SU-DHL-6 (cell line): ENCODE data around the gene NTN4.

Source experiments
- EZH2phosphoT487 ChIP-seq: fragments of 200-600 bp; sonication (generic), shearing (Covaris generic); conservative IDR thresholded peaks from 2 replicates; pipeline ENCODE4 v1.6.1; 2018; ENCODE audit warnings: mild to moderate bottlenecking, antibody characterized with exemption, low read length, moderate library complexity, mixed read lengths
- TF ChIP-seq, protein P1 (sequence below): fragments of 200-600 bp; sonication (generic); IDR thresholded peaks from one replicate; pipeline ENCODE4 v1.5.1; 2017; ENCODE audit warnings: antibody characterized with exemption, mild to moderate bottlenecking, low read length, moderate library complexity; ENCODE audit not compliant: insufficient read depth, poor library complexity, severe bottlenecking

DNA sequence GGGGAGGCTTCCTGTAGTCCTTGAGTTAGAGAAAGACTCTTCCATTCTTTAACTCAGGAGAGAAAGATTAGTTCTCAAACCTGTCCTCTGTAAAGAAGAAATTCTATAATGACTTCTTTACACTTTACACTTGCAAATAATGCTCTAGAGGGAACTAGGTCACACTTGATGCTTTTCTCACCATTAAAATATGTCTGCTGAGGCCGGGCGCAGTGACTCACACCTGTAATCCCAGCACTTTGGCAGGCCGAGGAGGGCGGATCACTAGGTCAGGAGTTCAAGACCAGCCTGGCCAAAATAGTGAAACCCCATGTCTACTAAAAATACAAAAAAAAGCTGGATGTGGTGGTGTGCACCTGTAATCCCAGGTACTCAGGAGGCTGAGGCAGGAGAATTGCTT, 6.3 kb downstream of the NTN4 start:
- TF ChIP-seq, protein P1, sequence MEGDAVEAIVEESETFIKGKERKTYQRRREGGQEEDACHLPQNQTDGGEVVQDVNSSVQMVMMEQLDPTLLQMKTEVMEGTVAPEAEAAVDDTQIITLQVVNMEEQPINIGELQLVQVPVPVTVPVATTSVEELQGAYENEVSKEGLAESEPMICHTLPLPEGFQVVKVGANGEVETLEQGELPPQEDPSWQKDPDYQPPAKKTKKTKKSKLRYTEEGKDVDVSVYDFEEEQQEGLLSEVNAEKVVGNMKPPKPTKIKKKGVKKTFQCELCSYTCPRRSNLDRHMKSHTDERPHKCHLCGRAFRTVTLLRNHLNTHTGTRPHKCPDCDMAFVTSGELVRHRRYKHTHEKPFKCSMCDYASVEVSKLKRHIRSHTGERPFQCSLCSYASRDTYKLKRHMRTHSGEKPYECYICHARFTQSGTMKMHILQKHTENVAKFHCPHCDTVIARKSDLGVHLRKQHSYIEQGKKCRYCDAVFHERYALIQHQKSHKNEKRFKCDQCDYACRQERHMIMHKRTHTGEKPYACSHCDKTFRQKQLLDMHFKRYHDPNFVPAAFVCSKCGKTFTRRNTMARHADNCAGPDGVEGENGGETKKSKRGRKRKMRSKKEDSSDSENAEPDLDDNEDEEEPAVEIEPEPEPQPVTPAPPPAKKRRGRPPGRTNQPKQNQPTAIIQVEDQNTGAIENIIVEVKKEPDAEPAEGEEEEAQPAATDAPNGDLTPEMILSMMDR, result no peak
- no peak for TF ChIP-seq EZH2phosphoT487
